SK-N-SH treated with all-trans-retinoic acid at 6 μM for 48 hours (cell line): Measurements from ENCODE around the gene BIRC2.

Experiments
- ATAC-seq: fragments of 200-7000 bp; cut with Tn5 transposase; 3 replicates; pipeline ENCODE4 v1.9.1; 2020; ENCODE audit warnings: mild to moderate bottlenecking, moderate library complexity
- ARNTL ChIP-seq: fragments of 450-650 bp; formaldehyde crosslinking; IDR thresholded peaks from 2 replicates; pipeline ENCODE4 v1.5.0; 2020; ENCODE audit warnings: low read depth, mild to moderate bottlenecking, moderate library complexity, borderline replicate concordance
- BACH2 ChIP-seq: fragments of 250-450 bp; sonication (Bioruptor Pico); IDR thresholded peaks from 2 replicates; pipeline ENCODE4 v1.9.0; 2021; ENCODE audit warnings: mild to moderate bottlenecking, borderline replicate concordance
- CREB5 ChIP-seq: fragments of 250-450 bp; sonication (Bioruptor Pico); IDR thresholded peaks from 2 replicates; pipeline ENCODE4 v1.5.1; 2020; ENCODE audit warnings: low read depth, mild to moderate bottlenecking, moderate library complexity
- CSDC2 ChIP-seq: fragments of 250-450 bp; sonication (Bioruptor Pico); IDR thresholded peaks from 2 replicates; pipeline ENCODE4 v1.5.0; 2020; ENCODE audit warnings: mild to moderate bottlenecking, moderate library complexity
- CSRNP3 ChIP-seq: fragments of 250-450 bp; sonication (Bioruptor Pico); IDR thresholded peaks from 2 replicates; pipeline ENCODE4 v1.5.1; 2021; ENCODE audit warnings: mild to moderate bottlenecking, moderate library complexity
- ESRRG ChIP-seq: fragments of 250-450 bp; sonication (Bioruptor Pico); IDR thresholded peaks from 2 replicates; pipeline ENCODE4 v1.6.1; 2021; ENCODE audit warnings: mild to moderate bottlenecking
- GLIS3 ChIP-seq: fragments of 250-450 bp; sonication (Bioruptor Pico); IDR thresholded peaks from 2 replicates; pipeline ENCODE4 v1.5.0; 2020; ENCODE audit warnings: mild to moderate bottlenecking, moderate library complexity
- ISL1 ChIP-seq: fragments of 250-450 bp; sonication (Bioruptor Pico); IDR thresholded peaks from 2 replicates; pipeline ENCODE4 v2.1.2; 2022; ENCODE audit warnings: mild to moderate bottlenecking, moderate library complexity
- OSR1 ChIP-seq: fragments of 250-450 bp; sonication (Bioruptor Pico); IDR thresholded peaks from 2 replicates; pipeline ENCODE4 v1.8.0; 2022; ENCODE audit warnings: moderate library complexity, mild to moderate bottlenecking, inconsistent platforms
- PATZ1 ChIP-seq: fragments of 250-450 bp; sonication (Bioruptor Pico); IDR thresholded peaks from 2 replicates; pipeline ENCODE4 v1.8.0; 2020; ENCODE audit warnings: mild to moderate bottlenecking, moderate library complexity, borderline replicate concordance
- POU6F1 ChIP-seq: fragments of 250-450 bp; sonication (Bioruptor Pico); IDR thresholded peaks from 2 replicates; pipeline ENCODE4 v1.8.0; 2021; ENCODE audit warnings: low read depth, mild to moderate bottlenecking, moderate library complexity, borderline replicate concordance
- PPARA ChIP-seq: fragments of 250-450 bp; sonication (Bioruptor Pico); IDR thresholded peaks from 2 replicates; pipeline ENCODE4 v1.5.0; 2020; ENCODE audit warnings: mild to moderate bottlenecking, borderline replicate concordance
- RARB ChIP-seq: fragments of 250-450 bp; sonication (Bioruptor Pico); IDR thresholded peaks from 2 replicates; pipeline ENCODE4 v1.8.0; 2021; ENCODE audit warnings: mild to moderate bottlenecking, moderate library complexity
- SNAI2 ChIP-seq: fragments of 250-450 bp; sonication (Bioruptor Pico); IDR thresholded peaks from 2 replicates; pipeline ENCODE4 v1.5.0; 2020; ENCODE audit warnings: mild to moderate bottlenecking, moderate library complexity
- TCF4 ChIP-seq: fragments of 250-450 bp; sonication (Bioruptor Pico); IDR thresholded peaks from 2 replicates; pipeline ENCODE4 v1.8.0; 2021; ENCODE audit warnings: mild to moderate bottlenecking, moderate library complexity, borderline replicate concordance
- TOX ChIP-seq: fragments of 250-450 bp; sonication (Bioruptor Pico); IDR thresholded peaks from 2 replicates; pipeline ENCODE4 v1.8.0; 2021; ENCODE audit warnings: mild to moderate bottlenecking, moderate library complexity, borderline replicate concordance
- ZC3H10 ChIP-seq: fragments of 250-450 bp; sonication (Bioruptor Pico); IDR thresholded peaks from 2 replicates; pipeline ENCODE4 v1.5.1; 2021; ENCODE audit warnings: mild to moderate bottlenecking, moderate library complexity
- ZFP3 ChIP-seq: fragments of 250-450 bp; sonication (Bioruptor Pico); IDR thresholded peaks from 2 replicates; pipeline ENCODE4 v1.5.0; 2020; ENCODE audit warnings: mild to moderate bottlenecking, moderate library complexity
- ZFP30 ChIP-seq: fragments of 450-650 bp; formaldehyde crosslinking; IDR thresholded peaks from 2 replicates; pipeline ENCODE4 v1.5.0; 2022; ENCODE audit warnings: mild to moderate bottlenecking, moderate library complexity
- ZNF565 ChIP-seq: fragments of 450-650 bp; formaldehyde crosslinking; conservative IDR thresholded peaks from 2 replicates; pipeline ENCODE4 v1.5.0; 2020; ENCODE audit warnings: low read depth, mild to moderate bottlenecking, moderate library complexity
- ZNF70 ChIP-seq: fragments of 450-650 bp; formaldehyde crosslinking; IDR thresholded peaks from 2 replicates; pipeline ENCODE4 v1.5.0; 2020; ENCODE audit warnings: mild to moderate bottlenecking, moderate library complexity
- ZNF8 ChIP-seq: fragments of 450-650 bp; formaldehyde crosslinking; IDR thresholded peaks from 2 replicates; pipeline ENCODE4 v1.5.0; 2020; ENCODE audit warnings: mild to moderate bottlenecking, moderate library complexity

Gene BIRC2

GRCh38 chr11:102405501-102405900 is 58.5 kb downstream of the BIRC2 start:
- no peak for ATAC-seq
- TF ChIP-seq ZNF8 (CRISPR knock-in tag) (no peak), RARB (CRISPR knock-in tag) (no peak), ZC3H10 (CRISPR knock-in tag) (no peak), CSDC2 (CRISPR knock-in tag) (no peak), ZNF565 (CRISPR knock-in tag) (no peak), ZFP3 (CRISPR knock-in tag) (no peak), PPARA (CRISPR knock-in tag) (no peak), CREB5 (no peak), POU6F1 (CRISPR knock-in tag) (no peak), TOX (CRISPR knock-in tag) (no peak)

- ATAC-seq, result no peak
- no peak for TF ChIP-seq GLIS3 (CRISPR knock-in tag)
- no peak for TF ChIP-seq CSRNP3
- no peak for TF ChIP-seq OSR1
- TF ChIP-seq PPARA (CRISPR knock-in tag), result no peak
- TF ChIP-seq ZNF70 (CRISPR knock-in tag), result no peak
- no peak for TF ChIP-seq CSDC2 (CRISPR knock-in tag)
- TF ChIP-seq TOX (CRISPR knock-in tag), result no peak
- no peak for TF ChIP-seq ZFP3 (CRISPR knock-in tag)
- TF ChIP-seq ZNF8 (CRISPR knock-in tag), result no peak
- TF ChIP-seq ISL1 (CRISPR knock-in tag), result no peak
- TF ChIP-seq BACH2 (CRISPR knock-in tag), result no peak
- TF ChIP-seq POU6F1 (CRISPR knock-in tag), result no peak
- no peak for TF ChIP-seq PATZ1 (CRISPR knock-in tag)
- no peak for TF ChIP-seq ESRRG
- TF ChIP-seq SNAI2, result no peak
- TF ChIP-seq TCF4, result no peak
- TF ChIP-seq RARB (CRISPR knock-in tag), result no peak
- TF ChIP-seq ZFP30 (CRISPR knock-in tag), result no peak
- TF ChIP-seq ARNTL (CRISPR knock-in tag), result no peak
- no peak for TF ChIP-seq CREB5
- TF ChIP-seq, all 23 proteins: peak for 0
Measured at GRCh38 chr11:102406099-102406498, 59.1 kb downstream of the BIRC2 start.

- ATAC-seq, result no peak
- TF ChIP-seq ARNTL (CRISPR knock-in tag) (no peak), POU6F1 (CRISPR knock-in tag) (no peak), ISL1 (CRISPR knock-in tag) (no peak), ESRRG (no peak), ZNF70 (CRISPR knock-in tag) (no peak), ZNF8 (CRISPR knock-in tag) (no peak), CSRNP3 (no peak), BACH2 (CRISPR knock-in tag) (no peak), ZNF565 (CRISPR knock-in tag) (no peak), PATZ1 (CRISPR knock-in tag) (no peak), TOX (CRISPR knock-in tag) (no peak)
Measured at GRCh38 chr11:102407901-102408300, 60.9 kb downstream of the BIRC2 start.
